Measurements from ENCODE around the gene ITGA7.

DNA sequence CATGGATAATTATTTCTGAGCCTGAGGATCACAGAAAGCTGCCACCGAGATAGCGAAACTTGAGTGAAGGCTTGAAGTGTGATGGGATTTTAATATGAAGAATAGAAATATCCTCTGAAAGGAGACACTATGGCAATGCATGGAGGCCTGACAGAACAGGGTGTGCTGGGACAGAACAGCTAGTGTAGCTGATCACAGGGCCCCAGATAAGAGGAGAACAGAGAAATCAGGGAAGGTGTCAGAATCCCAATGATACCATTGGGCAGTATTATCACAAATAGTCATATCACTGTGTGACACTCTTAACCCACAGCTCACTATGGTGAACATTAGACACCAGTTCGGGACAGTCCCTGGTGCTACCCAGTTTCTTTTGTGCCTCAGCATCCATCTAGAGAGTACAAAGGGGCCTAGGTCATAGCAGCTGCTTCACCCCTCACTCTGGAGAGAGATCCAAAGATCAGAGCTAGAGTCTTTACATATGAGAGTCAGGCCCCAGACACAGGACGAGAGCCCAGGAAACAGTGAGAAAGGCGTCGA is 71.5 kb downstream of the ITGA7 start:
- TF ChIP-seq POLR2A (IDR thresholded peaks at IDR 0.05) (no peak), CTCF (IDR thresholded peaks at IDR 0.05) (no peak)
